HG02884 (cell line): ENCODE data around the gene REC8.
A peak's percentile ranks its signal among the peaks of the same experiment; 100 is the strongest.

Source experiments
- ATAC-seq: cut with Tn5 transposase; IDR thresholded peaks from one replicate; pipeline ENCODE4 v1.9.1; 2021; ENCODE audit warnings: mild to moderate bottlenecking, moderate library complexity; ENCODE audit not compliant: unreplicated experiment

REC8 gene

GRCh38 chr14:24171422-24172260, at the start of gene REC8:
Gene REC8, plus strand, starts transcription at chr14:24172080. Its CDS starts 473 bp downstream, at chr14:24172553.
- peak; percentile 76 for ATAC-seq

- no peak for ATAC-seq
Observed at GRCh38 chr14:24122416-24122815, 49.5 kb upstream of the REC8 start.

GRCh38 chr14:24122898-24123297, 49.0 kb upstream of the REC8 start:
- no peak for ATAC-seq

GRCh38 chr14:24123424-24124417, 48.2 kb upstream of the REC8 start:
- ATAC-seq: peak; percentile 61

GRCh38 chr14:24126939-24127338, 44.9 kb upstream of the REC8 start:
- ATAC-seq: no peak

GRCh38 chr14:24127673-24128072, 44.2 kb upstream of the REC8 start:
- no peak for ATAC-seq

- ATAC-seq: no peak
Observed at GRCh38 chr14:24129410-24129998, 42.4 kb upstream of the REC8 start.

- no peak for ATAC-seq
Observed at GRCh38 chr14:24130380-24130716, 41.5 kb upstream of the REC8 start, which contains the start of gene FITM1. Gene FITM1, plus strand, starts transcription at chr14:24130659. Its CDS starts 905 bp downstream, at chr14:24131564.

GRCh38 chr14:24130717-24131548, 40.9 kb upstream of the REC8 start:
- ATAC-seq: no peak

GRCh38 chr14:24131549-24131966, 40.3 kb upstream of the REC8 start:
- no peak for ATAC-seq

- ATAC-seq: no peak
Observed at GRCh38 chr14:24132061-24132685, 39.7 kb upstream of the REC8 start.

- ATAC-seq: no peak
Observed at GRCh38 chr14:24132976-24133375, 38.9 kb upstream of the REC8 start.

- no peak for ATAC-seq
Observed at GRCh38 chr14:24133735-24134134, 38.1 kb upstream of the REC8 start.

- ATAC-seq: no peak
Observed at GRCh38 chr14:24135584-24135833, 36.4 kb upstream of the REC8 start.

- peak; percentile 74 for ATAC-seq
Observed at GRCh38 chr14:24135834-24136683, 35.8 kb upstream of the REC8 start, which contains the start of gene PSME1. Gene PSME1, plus strand, starts transcription at chr14:24136194. Its CDS starts 69 bp downstream, at chr14:24136263.

- ATAC-seq: no peak
Observed at GRCh38 chr14:24136684-24137528, 35.0 kb upstream of the REC8 start.

GRCh38 chr14:24137529-24138395, 34.1 kb upstream of the REC8 start:
- no peak for ATAC-seq
